Measurements from ENCODE around the gene DNAJB9.
"Not testable (repeated sequence)": the region's sequence is repeated elsewhere in the genome, so short reads cannot be mapped to it uniquely, and the experiment has no call there.

DNAJB9 gene

GRCh38 chr7:108569381-108570145 lies at the start of gene DNAJB9, which contains the start of gene THAP5:
Gene DNAJB9, plus strand, starts transcription at chr7:108569874. Its CDS starts 1,853 bp downstream, at chr7:108571727.
Gene THAP5, minus strand, starts transcription at chr7:108569706. Its CDS starts 137 bp downstream, at chr7:108569569.
- DNase-seq (ENCODE audit: low read depth in 1 of 2, low spot score in 1 of 2): peak; percentile 95 to 97

GRCh38 chr7:108522780-108523179 lies 46.9 kb upstream of the DNAJB9 start:
- no peak for DNase-seq (ENCODE audit: low read depth in 1 of 2, low spot score in 1 of 2)

- DNase-seq (ENCODE audit: low read depth in 1 of 2, low spot score in 1 of 2): no peak
These were observed 44.2 kb upstream of the DNAJB9 start for GRCh38 chr7:108525327-108525984.

GRCh38 chr7:108525985-108526767 lies 43.5 kb upstream of the DNAJB9 start, which contains the start of gene PNPLA8:
Gene PNPLA8, minus strand, starts transcription at chr7:108526135. Its CDS starts 10,644 bp downstream, at chr7:108515491.
- peak; percentile 98 to 100 for DNase-seq (ENCODE audit: low read depth in 1 of 2, low spot score in 1 of 2)

- no peak for DNase-seq (ENCODE audit: low read depth in 1 of 2, low spot score in 1 of 2)
These were observed 43.0 kb upstream of the DNAJB9 start for GRCh38 chr7:108526768-108527017.

GRCh38 chr7:108528183-108528712 lies 41.4 kb upstream of the DNAJB9 start:
- no peak for DNase-seq (ENCODE audit: low read depth in 1 of 2, low spot score in 1 of 2)

GRCh38 chr7:108529341-108529740 lies 40.3 kb upstream of the DNAJB9 start:
- no peak for DNase-seq (ENCODE audit: low read depth in 1 of 2, low spot score in 1 of 2)

- DNase-seq (ENCODE audit: low read depth in 1 of 2, low spot score in 1 of 2): no peak
These were observed 36.0 kb upstream of the DNAJB9 start for GRCh38 chr7:108533712-108534111.

GRCh38 chr7:108535257-108535656 lies 34.4 kb upstream of the DNAJB9 start:
- no peak for DNase-seq (ENCODE audit: low read depth in 1 of 2, low spot score in 1 of 2)

- DNase-seq (ENCODE audit: low read depth in 1 of 2, low spot score in 1 of 2): no peak
These were observed 33.9 kb upstream of the DNAJB9 start for GRCh38 chr7:108535744-108536143.

- no peak for DNase-seq (ENCODE audit: low read depth in 1 of 2, low spot score in 1 of 2)
These were observed 32.4 kb upstream of the DNAJB9 start for GRCh38 chr7:108537229-108537628.

- not testable (repeated sequence) for DNase-seq (ENCODE audit: low read depth in 1 of 2, low spot score in 1 of 2)
These were observed 31.4 kb upstream of the DNAJB9 start for GRCh38 chr7:108538236-108538635.

- DNase-seq (ENCODE audit: low read depth in 1 of 2, low spot score in 1 of 2): not testable (repeated sequence)
These were observed 31.0 kb upstream of the DNAJB9 start for GRCh38 chr7:108538685-108539084.

- no peak for DNase-seq (ENCODE audit: low read depth in 1 of 2, low spot score in 1 of 2)
These were observed 28.2 kb upstream of the DNAJB9 start for GRCh38 chr7:108541478-108541877.

- DNase-seq (ENCODE audit: low read depth in 1 of 2, low spot score in 1 of 2): not testable (repeated sequence)
These were observed 21.4 kb upstream of the DNAJB9 start for GRCh38 chr7:108548141-108548896.

GRCh38 chr7:108556665-108557064 lies 13.0 kb upstream of the DNAJB9 start:
- DNase-seq (ENCODE audit: low read depth in 1 of 2, low spot score in 1 of 2): not testable (repeated sequence)

GRCh38 chr7:108557191-108557590 lies 12.5 kb upstream of the DNAJB9 start:
- no peak for DNase-seq (ENCODE audit: low read depth in 1 of 2, low spot score in 1 of 2)

GRCh38 chr7:108557617-108558016 lies 12.1 kb upstream of the DNAJB9 start:
- no peak for DNase-seq (ENCODE audit: low read depth in 1 of 2, low spot score in 1 of 2)

- DNase-seq (ENCODE audit: low read depth in 1 of 2, low spot score in 1 of 2): no peak
These were observed 10.4 kb upstream of the DNAJB9 start for GRCh38 chr7:108559253-108559652.

- no peak for DNase-seq (ENCODE audit: low read depth in 1 of 2, low spot score in 1 of 2)
These were observed 8.5 kb upstream of the DNAJB9 start for GRCh38 chr7:108561047-108561619.
